NCI-H128 (cell line): ENCODE results near the gene BTN1A1.
"Not testable (repeated sequence)": the region's sequence is repeated elsewhere in the genome, so short reads cannot be mapped to it uniquely, and the experiment has no call there.

Experiments used
- DNase-seq: peaks from one replicate; lab custom pipeline; 2025; ENCODE audit not compliant: unreplicated experiment; lab: John Stamatoyannopoulos, UW

Gene BTN1A1

GRCh38 chr6:26536571-26537159, 36.6 kb downstream of the BTN1A1 start:
- DNase-seq: no peak

- peak; percentile 90 for DNase-seq
These were observed 37.2 kb downstream of the BTN1A1 start for GRCh38 chr6:26537160-26537845.

GRCh38 chr6:26537846-26538571, 37.9 kb downstream of the BTN1A1 start, which contains the start of gene HMGN4:
HMGN4 (plus strand) TSS chr6:26538366; CDS start chr6:26545207, 6,841 bp downstream.
- peak; percentile 84 for DNase-seq

GRCh38 chr6:26538572-26538902, 38.4 kb downstream of the BTN1A1 start:
- no peak for DNase-seq

GRCh38 chr6:26539071-26539615, 39.0 kb downstream of the BTN1A1 start:
- DNase-seq: no peak

- DNase-seq: no peak
These were observed 41.5 kb downstream of the BTN1A1 start for GRCh38 chr6:26541579-26541978.

- no peak for DNase-seq
These were observed 43.9 kb downstream of the BTN1A1 start for GRCh38 chr6:26543953-26544352.

GRCh38 chr6:26544473-26544872, 44.4 kb downstream of the BTN1A1 start:
- no peak for DNase-seq

- no peak for DNase-seq
These were observed 45.5 kb downstream of the BTN1A1 start for GRCh38 chr6:26545627-26546026.

GRCh38 chr6:26547363-26547762, 47.3 kb downstream of the BTN1A1 start:
- not testable (repeated sequence) for DNase-seq

GRCh38 chr6:26550250-26550993, 50.3 kb downstream of the BTN1A1 start:
- DNase-seq: peak; percentile 21

- no peak for DNase-seq
These were observed 52.1 kb downstream of the BTN1A1 start for GRCh38 chr6:26552205-26552604.

GRCh38 chr6:26552640-26553188, 52.6 kb downstream of the BTN1A1 start:
- DNase-seq: no peak

GRCh38 chr6:26553264-26553634, 53.1 kb downstream of the BTN1A1 start:
- DNase-seq: peak; percentile 37

- DNase-seq: peak; percentile 51
These were observed 53.7 kb downstream of the BTN1A1 start for GRCh38 chr6:26553635-26554446.

- no peak for DNase-seq
These were observed 54.3 kb downstream of the BTN1A1 start for GRCh38 chr6:26554447-26554696.

- DNase-seq: no peak
These were observed 54.8 kb downstream of the BTN1A1 start for GRCh38 chr6:26554697-26555504.

- no peak for DNase-seq
These were observed 55.6 kb downstream of the BTN1A1 start for GRCh38 chr6:26555505-26556262.
